GM20000 (cell line): ENCODE data around the gene GNG7.
"Not testable (repeated sequence)": the region's sequence is repeated elsewhere in the genome, so short reads cannot be mapped to it uniquely, and the experiment has no call there.

ENCODE experiments used
- DNase-seq: peaks from one replicate; pipeline ENCODE4 v3.0.0; 2012; ENCODE audit warnings: low spot score
- CTCF ChIP-seq: IDR thresholded peaks from 2 replicates; pipeline ENCODE4 v1.5.1; 2012; ENCODE audit warnings: mild to moderate bottlenecking, control low read depth; ENCODE audit errors: extremely low read depth, missing control alignments

The GNG7 gene

GRCh38 chr19:2477141-2477710 is 225.3 kb downstream of the GNG7 start:
- no peak for TF ChIP-seq CTCF
- DNase-seq: no peak

GRCh38 chr19:2476451-2477140 is 225.9 kb downstream of the GNG7 start:
- peak; percentile 62 for DNase-seq
- no peak for TF ChIP-seq CTCF

- DNase-seq: peak; percentile 99
Observed at GRCh38 chr19:2475702-2476450, 226.6 kb downstream of the GNG7 start, which contains the start of gene GADD45B. Gene GADD45B (plus strand): TSS chr19:2476127. CDS start chr19:2476359, 232 bp downstream.

GRCh38 chr19:2475018-2475701 is 227.3 kb downstream of the GNG7 start:
- no peak for TF ChIP-seq CTCF
- peak; percentile 81 for DNase-seq

More at GRCh38 chr19:2475702-2476450, 226.6 kb downstream of the GNG7 start, which contains the start of gene GADD45B:
- no peak for TF ChIP-seq CTCF

- peak; percentile 90 for DNase-seq
- TF ChIP-seq CTCF: peak; percentile 84
Observed at GRCh38 chr19:2474232-2475017, 228.1 kb downstream of the GNG7 start.

GRCh38 chr19:2469915-2470200 is 232.6 kb downstream of the GNG7 start:
- not testable (repeated sequence) for DNase-seq

- TF ChIP-seq CTCF: no peak
- peak; percentile 49 for DNase-seq
Observed at GRCh38 chr19:2469102-2469914, 233.2 kb downstream of the GNG7 start.
